Aorta (tissue), 5 donors: Measurements from ENCODE around the gene SLC12A7. TPM values are rescaled to one million over a fixed set of nuclear protein-coding genes. Genes with fewer than 3 reads are reported as not detected.

Source experiments
- ATAC-seq: fragments of 200-7000 bp; cut with Tn5 transposase; one replicate; pipeline ENCODE4 v1.9.1; 2022; ENCODE audit warnings: moderate library complexity; ENCODE audit not compliant: low FRiP score
- DNase-seq, 2 donors: peaks; one replicate each; pipeline ENCODE4 v3.0.0-alpha.2; 2020
- H3K27ac ChIP-seq, 2 donors: one replicate each; pipeline ENCODE4 v1.5.1; 2013; ENCODE audit warnings: low read length in 2 of 2, mild to moderate bottlenecking in 2 of 2, moderate library complexity in 2 of 2, control low read depth in 1 of 2, inconsistent platforms in 1 of 2, low read depth in 1 of 2
- H3K27me3 ChIP-seq, 2 donors: one replicate each; pipeline ENCODE4 v1.6.1; 2013; ENCODE audit warnings: control low read depth in 1 of 2, low read length in 1 of 2, mild to moderate bottlenecking in 1 of 2, moderate library complexity in 1 of 2; ENCODE audit not compliant: insufficient read depth in 2 of 2, control insufficient read depth in 1 of 2
- H3K36me3 ChIP-seq, 2 donors: one replicate each; pipeline ENCODE4 v1.6.1; 2013; ENCODE audit warnings: control low read depth in 1 of 2, low read length in 1 of 2, mild to moderate bottlenecking in 1 of 2; ENCODE audit not compliant: insufficient read depth in 2 of 2, control insufficient read depth in 1 of 2
- H3K4me1 ChIP-seq, 2 donors: one replicate each; pipeline ENCODE4 v1.6.1; 2013; ENCODE audit warnings: low read length in 2 of 2, control low read depth in 1 of 2, mild to moderate bottlenecking in 1 of 2, moderate library complexity in 1 of 2; ENCODE audit not compliant: insufficient read depth in 2 of 2, control insufficient read depth in 1 of 2
- H3K4me3 ChIP-seq, 2 donors: one replicate each; pipeline ENCODE4 v1.5.1; 2013; ENCODE audit warnings: low read length in 2 of 2, control low read depth in 1 of 2, mild to moderate bottlenecking in 1 of 2
- H3K9me3 ChIP-seq: one replicate; pipeline ENCODE4 v1.6.1; 2013; ENCODE audit warnings: mild to moderate bottlenecking, low read length; ENCODE audit not compliant: control insufficient read depth
- WGBS, 2 donors: extraction: QIAGEN DNeasy Blood & Tissue Kit; methylation state at CpG; one replicate each; pipeline ENCODE4 v1.1.7; 2013; 5-methylcytosine and 5-hydroxymethylcytosine counted together
- intact Hi-C, 2 donors: fragments of 100-400 bp; cut with DNase I; formaldehyde crosslinking; loops; one replicate each; pipeline versions ENCODE4 v1.14.2 to v1.15.0; 2022
- polyA plus RNA-seq, 2 donors: library from polyadenylated mRNA; stranded (reverse); fragments of 200-250 nt; gene quantifications; one replicate each; pipeline ENCODE4 v1.2.3, GENCODE V29; 2013
- total RNA-seq, 2 donors: library from RNA; stranded (reverse); fragmentation: NEBNext Ultra II Directional; extraction: Animal tissue kit (Norgen Biotek cat#: 25700); gene quantifications; one replicate each; pipeline ENCODE4 v1.2.1, GENCODE V29; 2021
- donor health status: healthy with polysubstance abuse.
- donor health status: Bipolar disorder and iron deficiency.
- donor health status: DM: no; HTN: no; CAD: no.
- donor health status: DM: no; HTN: no; CAD: no.
- donor health status: DM: yes; HTN: yes; CAD: no.

Gene SLC12A7
- total and polyA plus RNA-seq, 4 donors: 4.5 to 54.4 (median 19.3) TPM

DNA sequence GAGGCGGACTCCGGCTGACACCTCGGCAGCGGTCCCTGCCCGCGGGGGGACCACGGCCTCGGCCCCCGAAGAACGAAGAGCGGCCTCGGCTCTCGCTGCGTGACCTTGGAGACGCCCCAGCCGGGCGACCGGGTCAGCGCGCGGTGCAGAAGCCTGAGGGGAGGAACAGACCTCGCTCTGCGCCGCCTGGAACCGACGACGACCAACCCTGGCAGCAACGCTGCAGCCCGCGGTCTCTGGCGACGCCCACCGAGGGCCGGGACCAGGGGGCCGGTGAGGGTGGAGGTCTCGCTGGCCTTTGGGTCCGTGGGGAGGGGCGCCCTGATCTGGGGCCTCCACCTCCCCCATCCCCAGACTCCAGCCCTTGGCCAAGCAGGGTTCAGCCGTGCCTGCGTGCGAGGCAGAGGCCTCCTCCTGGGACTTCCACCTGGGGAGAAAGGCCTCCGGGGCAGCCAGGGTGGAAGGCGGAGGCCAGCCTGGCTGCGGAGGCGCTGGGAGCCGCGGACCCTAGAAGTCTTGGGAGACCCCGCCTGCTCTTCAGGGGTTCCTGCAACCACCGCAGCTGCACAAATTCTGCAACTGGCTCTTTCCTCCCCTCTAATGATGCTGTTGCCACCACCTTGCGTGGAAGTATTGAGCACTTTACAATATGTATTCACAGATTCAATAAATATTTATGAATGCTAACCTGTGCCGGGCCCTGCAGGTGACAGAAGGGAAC is 44.3 kb upstream of the SLC12A7 start:
- ATAC-seq: no peak
- DNase-seq: peak in 1 of 2 donors; percentile 65
- H3K27ac ChIP-seq: no peak overlapping the region
- no peak overlapping the region for H3K4me3 ChIP-seq
- WGBS, 2 donors: 15 to 19% methylated on average over 32 to 51 of the region's 51 CpGs
- H3K4me1 ChIP-seq: no peaks in the 10 kb centered on the region
- H3K36me3 ChIP-seq: no peaks in the 10 kb centered on the region
- H3K27me3 ChIP-seq: no peaks in the 10 kb centered on the region
- intact Hi-C loops: no loop called here
- H3K9me3 ChIP-seq: peaks cover 4% of the 10 kb centered on the region

DNA sequence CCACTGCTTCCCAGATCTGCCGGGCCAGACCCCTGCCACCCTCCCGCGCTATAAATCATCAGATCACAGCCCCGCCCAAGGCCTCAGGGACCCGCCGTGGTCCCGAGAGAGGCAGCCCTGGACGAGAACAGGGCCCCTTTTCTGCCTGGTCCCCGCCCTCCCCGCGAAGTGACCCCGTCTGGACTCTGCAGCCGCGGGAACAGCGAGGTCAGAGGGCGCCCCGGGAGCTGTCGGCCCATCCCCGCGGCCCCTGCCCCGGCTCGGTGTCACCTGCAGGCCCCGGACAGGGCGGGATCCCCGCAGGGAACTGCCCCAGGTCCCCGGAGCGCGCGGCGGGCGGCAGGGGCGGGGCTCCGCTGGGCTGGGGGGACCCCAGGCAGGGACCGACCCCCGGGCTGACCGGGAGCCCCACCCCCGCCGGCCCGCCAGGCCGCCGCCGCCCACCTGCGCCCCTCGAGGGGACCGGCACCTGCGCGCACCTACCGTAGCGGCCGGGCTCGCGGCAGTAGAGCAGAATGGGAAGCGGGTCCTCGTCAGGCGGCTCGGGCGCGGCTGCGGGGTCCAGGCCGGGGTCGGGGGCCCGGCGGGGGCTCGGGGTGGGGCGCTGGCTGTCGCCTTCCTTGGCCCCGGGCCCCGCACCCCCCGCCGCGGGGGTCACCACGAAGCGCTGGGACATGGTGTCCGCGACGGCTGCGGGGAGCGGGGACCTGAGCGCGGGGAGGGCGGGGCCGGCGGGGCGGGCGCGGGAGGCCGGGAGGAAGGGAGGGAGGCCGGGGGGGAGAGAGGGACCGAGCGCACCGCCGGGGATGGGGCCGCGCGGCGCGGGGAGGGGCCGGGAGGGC is 43.5 kb upstream of the SLC12A7 start:
- DNase-seq: peak in 1 of 2 donors; percentile 71
- H3K27ac ChIP-seq: no peak overlapping the region
- no peak for ATAC-seq
- intact Hi-C loops: no loop called here
- H3K4me3 ChIP-seq: no peak overlapping the region
- no peaks in the 10 kb centered on the region for H3K4me1 ChIP-seq
- no peaks in the 10 kb centered on the region for H3K36me3 ChIP-seq
- peaks cover 4% of the 10 kb centered on the region for H3K9me3 ChIP-seq
- WGBS, 2 donors: 1 to 2% methylated on average over 45 to 98 of the region's 98 CpGs
- H3K27me3 ChIP-seq: no peaks in the 10 kb centered on the region

DNA sequence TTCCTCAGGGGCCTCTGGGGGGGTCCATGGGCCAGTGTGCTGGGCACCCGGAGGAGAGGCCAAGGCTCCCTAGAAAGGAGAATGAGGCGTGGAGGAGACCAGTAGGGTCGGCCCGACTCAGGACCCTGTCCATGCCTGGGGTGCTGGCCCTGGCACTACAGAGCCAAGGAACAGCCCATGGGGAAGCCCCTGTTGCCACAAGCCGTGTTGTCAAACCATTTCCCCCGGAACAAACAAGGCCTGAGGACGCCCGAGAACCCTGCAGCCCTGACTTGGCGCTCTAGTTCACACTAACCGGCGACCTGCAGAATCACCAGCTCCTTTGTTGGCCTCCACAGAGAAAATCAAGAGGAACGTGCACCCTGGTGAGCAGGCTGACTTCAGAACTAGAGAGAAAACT is 41.6 kb upstream of the SLC12A7 start:
- Histone ChIP-seq H3K9me3 (peaks cover 4% of the 10 kb centered on the region), H3K4me1 (no peaks in the 10 kb centered on the region), H3K27me3 (no peaks in the 10 kb centered on the region), H3K27ac (no peak overlapping the region), H3K4me3 (no peak overlapping the region), H3K36me3 (no peaks in the 10 kb centered on the region)
- ATAC-seq (no peak), DNase-seq (no peak)
- WGBS, 2 donors: 78% methylated on average over 12 of the region's 12 CpGs
- intact Hi-C loops: no loop called here

DNA sequence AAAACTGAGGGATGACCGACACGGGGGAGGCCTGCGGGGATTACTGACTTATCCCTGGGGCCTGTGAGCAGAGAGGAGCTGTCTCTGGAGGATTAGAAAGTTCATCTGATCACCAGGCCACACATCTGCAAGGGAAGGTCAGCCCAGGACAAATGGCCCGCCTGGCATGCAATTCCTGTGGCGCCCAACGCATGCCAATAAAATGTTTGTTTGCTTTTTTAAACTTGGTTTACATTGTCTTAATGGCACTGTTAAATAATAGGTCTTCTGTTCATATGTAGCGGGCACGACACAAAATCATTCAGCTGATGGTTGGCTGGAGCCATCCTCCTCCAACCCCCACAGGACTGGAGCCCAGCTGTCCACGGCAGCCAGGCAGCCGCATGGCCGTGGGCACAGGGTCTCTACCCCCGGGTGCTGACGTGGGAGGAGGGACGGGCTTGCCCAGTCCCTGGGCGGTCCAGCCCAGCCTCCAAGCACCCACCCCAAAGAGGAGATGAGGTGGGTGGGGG is 41.0 kb upstream of the SLC12A7 start:
- Histone ChIP-seq H3K36me3 (no peaks in the 10 kb centered on the region), H3K9me3 (peaks cover 4% of the 10 kb centered on the region), H3K27me3 (no peaks in the 10 kb centered on the region), H3K4me3 (no peak overlapping the region), H3K4me1 (no peaks in the 10 kb centered on the region), H3K27ac (no peak overlapping the region)
- no peak for ATAC-seq
- 73 to 78% methylated on average over 15 of the region's 15 CpGs for WGBS, 2 donors
- intact Hi-C loops: no loop called here
- no peak for DNase-seq

DNA sequence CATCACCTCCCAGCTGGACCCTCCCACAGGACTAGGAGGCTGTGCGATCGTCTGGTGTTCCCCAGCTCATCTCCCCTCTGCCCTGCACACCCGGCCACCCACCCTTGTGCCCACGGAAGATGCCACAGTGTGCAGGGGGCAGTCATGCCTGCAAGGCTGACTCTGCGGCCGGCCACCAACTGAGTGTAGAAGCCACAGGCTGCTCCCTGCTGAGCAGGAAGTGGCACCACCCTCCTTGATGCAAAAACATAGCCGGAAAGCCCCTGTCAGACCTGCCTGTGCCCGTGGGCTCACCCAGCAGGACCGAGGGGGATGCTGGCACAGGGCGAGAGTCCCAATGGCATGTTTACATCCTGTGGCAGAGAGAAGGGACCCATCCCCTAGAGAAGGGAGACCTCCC is 40.3 kb upstream of the SLC12A7 start:
- Histone ChIP-seq H3K4me3 (no peak overlapping the region), H3K9me3 (peaks cover 4% of the 10 kb centered on the region), H3K4me1 (no peaks in the 10 kb centered on the region), H3K27ac (no peak overlapping the region), H3K36me3 (no peaks in the 10 kb centered on the region), H3K27me3 (no peaks in the 10 kb centered on the region)
- intact Hi-C loops: no loop called here
- 60 to 62% methylated on average over 10 of the region's 10 CpGs for WGBS, 2 donors
- ATAC-seq (no peak), DNase-seq (no peak)

DNA sequence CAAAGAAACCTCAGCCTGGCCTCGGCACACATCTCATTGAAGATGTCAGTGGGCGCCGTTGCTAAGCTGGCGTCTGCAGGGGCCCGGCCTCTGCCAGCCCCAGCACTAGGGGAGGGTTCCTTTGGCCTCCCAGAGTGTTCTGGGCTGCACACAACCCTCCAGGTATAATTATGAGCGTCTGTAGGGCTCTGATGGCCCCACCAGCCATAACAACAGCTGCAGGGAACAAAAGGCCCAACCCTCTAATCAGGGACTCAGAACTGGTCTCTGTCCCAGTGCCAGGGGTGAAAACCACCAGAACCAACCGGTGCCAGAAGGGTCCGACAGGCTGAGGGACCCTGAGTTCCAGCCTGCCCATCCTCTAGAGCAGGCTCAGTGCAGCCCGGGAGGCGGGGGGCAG is 39.5 kb upstream of the SLC12A7 start:
- ATAC-seq (no peak), DNase-seq (no peak)
- H3K36me3 ChIP-seq: no peaks in the 10 kb centered on the region
- H3K27me3 ChIP-seq: no peaks in the 10 kb centered on the region
- 82 to 83% methylated on average over 10 of the region's 10 CpGs for WGBS, 2 donors
- no peaks in the 10 kb centered on the region for H3K9me3 ChIP-seq
- H3K27ac ChIP-seq: no peak overlapping the region
- no peak overlapping the region for H3K4me3 ChIP-seq
- intact Hi-C loops: no loop called here
- H3K4me1 ChIP-seq: no peaks in the 10 kb centered on the region

DNA sequence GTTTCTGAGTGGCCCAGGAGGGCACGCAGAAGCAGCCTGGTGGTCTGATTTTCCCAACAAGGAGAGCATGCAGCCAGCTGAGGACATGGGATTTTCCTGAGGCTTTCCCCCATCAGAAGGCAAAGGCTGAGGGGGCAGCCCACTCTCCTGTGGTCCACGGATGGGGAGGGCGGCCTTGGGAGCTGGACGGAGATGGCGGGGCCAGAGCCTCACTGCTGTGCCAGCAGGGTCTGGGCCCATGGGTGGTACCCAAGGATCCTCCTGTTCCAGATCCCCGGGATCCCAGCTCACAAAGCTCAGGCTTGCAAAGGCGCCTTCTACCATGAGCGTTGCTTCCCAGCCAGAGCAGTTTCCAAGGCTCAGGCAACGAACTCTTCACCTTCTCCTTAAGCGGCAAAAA is 39.0 kb upstream of the SLC12A7 start:
- no peaks in the 10 kb centered on the region for H3K36me3 ChIP-seq
- WGBS, 2 donors: 84% methylated on average over 10 of the region's 10 CpGs
- H3K4me3 ChIP-seq: no peak overlapping the region
- H3K27me3 ChIP-seq: no peaks in the 10 kb centered on the region
- H3K9me3 ChIP-seq: no peaks in the 10 kb centered on the region
- intact Hi-C loops: no loop called here
- no peaks in the 10 kb centered on the region for H3K4me1 ChIP-seq
- ATAC-seq (no peak), DNase-seq (no peak)
- no peak overlapping the region for H3K27ac ChIP-seq

DNA sequence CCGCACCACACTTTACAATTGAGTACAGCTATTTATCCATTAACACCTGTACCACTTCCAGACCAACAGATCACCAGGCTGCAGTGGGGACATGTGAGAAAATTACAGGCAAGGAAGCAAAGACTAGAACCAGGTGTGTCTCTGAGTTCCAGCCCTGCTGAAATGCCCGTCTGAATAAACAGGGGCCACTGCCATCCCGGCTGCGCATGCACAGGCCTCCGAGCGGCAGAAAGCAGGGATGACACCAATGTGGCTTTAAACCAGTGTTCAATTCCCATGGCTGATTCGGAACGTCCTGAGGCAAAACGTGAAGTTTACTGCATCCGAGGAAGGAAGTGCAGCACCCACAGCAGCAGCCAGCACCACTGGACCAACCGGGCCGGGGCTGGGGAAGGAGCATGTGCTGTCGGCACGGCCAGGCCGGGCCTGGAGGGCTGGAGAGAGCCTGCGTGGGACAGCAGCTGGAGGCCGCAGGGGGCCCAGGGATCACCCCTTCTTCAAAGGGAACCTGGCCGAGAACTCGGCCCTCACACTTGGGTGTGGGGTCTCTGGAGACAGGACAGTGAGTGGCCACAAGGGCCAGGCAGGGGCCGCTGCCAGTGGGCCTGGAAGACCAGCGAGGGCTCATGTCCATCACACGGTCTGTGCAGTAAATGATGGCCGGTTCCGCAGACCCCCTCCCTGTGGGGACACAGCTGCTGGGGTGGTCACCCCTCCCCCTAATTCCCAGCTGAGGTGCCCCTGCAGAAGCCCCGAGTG is 33.0 kb upstream of the SLC12A7 start:
- no peaks in the 10 kb centered on the region for H3K4me1 ChIP-seq
- H3K9me3 ChIP-seq: no peaks in the 10 kb centered on the region
- H3K36me3 ChIP-seq: no peaks in the 10 kb centered on the region
- no peaks in the 10 kb centered on the region for H3K27me3 ChIP-seq
- H3K4me3 ChIP-seq: no peak overlapping the region
- 86 to 88% methylated on average over 25 of the region's 25 CpGs for WGBS, 2 donors
- no peak overlapping the region for H3K27ac ChIP-seq
- DNase-seq: no peak
- no peak for ATAC-seq
- intact Hi-C loops: no loop called here
